ENCODE results near the gene SRCIN1.

The SRCIN1 gene

DNA sequence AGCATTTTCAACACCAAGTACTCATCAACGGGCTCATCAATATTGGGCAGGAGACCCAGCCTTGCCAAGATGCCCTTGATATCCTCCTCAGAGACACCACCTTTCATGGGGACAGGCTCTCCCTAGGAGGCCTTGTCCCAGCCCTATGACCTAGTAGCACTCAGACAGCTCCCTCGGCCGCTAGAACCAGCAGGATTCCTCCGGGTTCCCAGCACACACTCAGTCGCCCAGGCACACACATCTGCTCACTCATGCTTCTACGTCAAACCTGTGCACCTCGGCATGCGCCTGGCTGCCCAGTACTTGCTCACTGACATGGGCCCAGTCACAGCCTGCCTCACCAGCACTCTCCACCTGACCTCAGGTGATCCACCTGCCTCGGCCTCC lies 17.0 kb downstream of the SRCIN1 start:
- Histone ChIP-seq H3K4me1 (ENCODE audit: insufficient read depth, low read length) (peaks cover 32% of the 10 kb centered on the region), H3K4me3 (ENCODE audit: low read length) (no peak overlapping the region), H2AFZ (ENCODE audit: low read depth, low read length) (no peak overlapping the region), H3K27me3 (ENCODE audit: insufficient read depth, low read length) (no peaks in the 10 kb centered on the region), H3K36me3 (ENCODE audit: insufficient read depth, low read length) (no peaks in the 10 kb centered on the region), H3K9me3 (ENCODE audit: low read length) (no peaks in the 10 kb centered on the region)

DNA sequence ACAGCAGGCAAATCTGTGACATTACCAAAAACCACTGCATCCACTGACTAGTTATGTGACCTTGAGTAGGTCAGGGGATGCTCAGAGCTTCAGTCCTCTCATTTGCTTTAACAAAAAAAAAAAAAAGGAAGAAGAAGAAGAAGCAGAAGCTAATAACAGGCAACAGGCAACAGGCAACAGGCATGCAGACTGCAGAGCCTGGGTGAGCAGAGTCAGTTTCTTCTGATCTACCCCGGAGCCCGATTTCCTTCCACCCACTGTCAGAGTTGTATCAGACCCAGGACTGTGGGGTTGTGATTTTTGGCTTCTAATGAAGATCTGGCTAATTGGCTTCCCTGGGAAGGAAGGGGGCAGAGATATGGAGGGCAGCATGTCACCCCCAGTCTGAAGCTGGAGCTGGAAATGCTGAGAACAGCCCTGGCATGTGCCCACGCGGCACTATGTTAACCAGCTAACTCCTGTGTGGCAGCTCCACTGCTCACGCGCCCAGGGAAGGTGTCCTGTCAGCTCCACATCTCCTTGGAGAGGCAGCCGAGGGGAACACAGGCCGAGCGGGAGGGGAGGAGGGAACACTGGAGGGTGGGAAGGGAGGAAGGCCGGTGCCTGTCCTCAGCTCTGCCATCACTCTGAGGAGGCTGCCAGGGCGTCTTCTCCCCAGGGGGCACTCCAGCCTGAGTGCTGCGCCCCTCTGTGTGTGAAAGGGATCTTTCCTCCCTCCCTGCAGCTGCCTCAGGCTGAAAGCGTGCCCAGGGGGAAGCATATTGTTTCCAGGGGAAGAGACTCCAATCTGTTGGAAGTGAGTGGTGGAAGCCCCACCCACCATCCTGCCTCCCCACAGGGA lies 17.6 kb downstream of the SRCIN1 start:
- Histone ChIP-seq H3K4me1 (ENCODE audit: insufficient read depth, low read length) (peaks cover 32% of the 10 kb centered on the region), H3K36me3 (ENCODE audit: insufficient read depth, low read length) (no peaks in the 10 kb centered on the region), H3K27me3 (ENCODE audit: insufficient read depth, low read length) (no peaks in the 10 kb centered on the region), H3K9me3 (ENCODE audit: low read length) (no peaks in the 10 kb centered on the region), H2AFZ (ENCODE audit: low read depth, low read length) (no peak overlapping the region), H3K4me3 (ENCODE audit: low read length) (no peak overlapping the region)

DNA sequence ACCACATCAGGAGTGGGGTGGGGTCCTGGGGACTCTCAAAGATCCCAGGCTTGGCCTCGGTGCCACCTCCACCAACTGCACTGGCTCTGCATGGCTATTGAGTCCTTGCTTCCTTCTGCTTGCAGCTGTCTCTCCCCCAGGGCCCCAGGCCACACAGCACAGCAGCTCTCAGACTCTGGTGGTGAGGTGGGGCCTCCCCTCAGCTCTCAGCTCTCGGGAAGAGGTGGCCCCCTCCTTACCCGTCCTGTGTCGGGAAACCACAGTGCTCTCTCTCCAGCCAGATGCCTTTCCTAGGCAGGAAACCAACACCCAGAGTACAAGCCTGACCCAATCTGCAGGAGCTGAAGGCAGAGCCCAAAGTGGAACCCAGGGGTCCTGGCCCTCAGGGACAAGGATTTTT lies 18.5 kb downstream of the SRCIN1 start:
- peaks cover 32% of the 10 kb centered on the region for H3K4me1 ChIP-seq (ENCODE audit: insufficient read depth, low read length)
- no peaks in the 10 kb centered on the region for H3K9me3 ChIP-seq (ENCODE audit: low read length)
- no peak overlapping the region for H2AFZ ChIP-seq (ENCODE audit: low read depth, low read length)
- H3K27me3 ChIP-seq (ENCODE audit: insufficient read depth, low read length): no peaks in the 10 kb centered on the region
- H3K4me3 ChIP-seq (ENCODE audit: low read length): no peak overlapping the region
- H3K36me3 ChIP-seq (ENCODE audit: insufficient read depth, low read length): no peaks in the 10 kb centered on the region

DNA sequence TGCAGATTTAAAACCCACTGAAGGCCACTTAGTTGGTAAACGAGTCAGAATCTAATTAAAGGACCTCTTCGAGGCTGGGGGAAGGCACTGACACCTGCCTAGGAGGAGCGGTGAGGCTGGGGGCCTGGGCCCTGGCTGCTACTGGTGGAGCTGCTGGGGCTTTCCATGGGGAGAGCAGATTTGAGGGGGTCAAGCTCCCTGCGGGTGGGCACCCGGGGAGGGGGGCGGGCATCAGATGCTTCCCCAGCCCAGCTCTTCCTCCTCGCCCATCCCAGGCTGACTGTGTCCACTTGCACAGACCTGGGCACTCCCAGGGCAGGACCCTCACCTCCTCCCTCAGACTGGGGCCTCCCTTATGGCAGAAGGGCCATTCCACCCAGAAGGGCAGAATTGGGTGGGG lies 19.0 kb downstream of the SRCIN1 start:
- Histone ChIP-seq H3K4me1 (ENCODE audit: insufficient read depth, low read length) (peaks cover 32% of the 10 kb centered on the region), H3K4me3 (ENCODE audit: low read length) (no peak overlapping the region), H3K36me3 (ENCODE audit: insufficient read depth, low read length) (no peaks in the 10 kb centered on the region), H3K27me3 (ENCODE audit: insufficient read depth, low read length) (no peaks in the 10 kb centered on the region), H3K9me3 (ENCODE audit: low read length) (no peaks in the 10 kb centered on the region), H2AFZ (ENCODE audit: low read depth, low read length) (no peak overlapping the region)

DNA sequence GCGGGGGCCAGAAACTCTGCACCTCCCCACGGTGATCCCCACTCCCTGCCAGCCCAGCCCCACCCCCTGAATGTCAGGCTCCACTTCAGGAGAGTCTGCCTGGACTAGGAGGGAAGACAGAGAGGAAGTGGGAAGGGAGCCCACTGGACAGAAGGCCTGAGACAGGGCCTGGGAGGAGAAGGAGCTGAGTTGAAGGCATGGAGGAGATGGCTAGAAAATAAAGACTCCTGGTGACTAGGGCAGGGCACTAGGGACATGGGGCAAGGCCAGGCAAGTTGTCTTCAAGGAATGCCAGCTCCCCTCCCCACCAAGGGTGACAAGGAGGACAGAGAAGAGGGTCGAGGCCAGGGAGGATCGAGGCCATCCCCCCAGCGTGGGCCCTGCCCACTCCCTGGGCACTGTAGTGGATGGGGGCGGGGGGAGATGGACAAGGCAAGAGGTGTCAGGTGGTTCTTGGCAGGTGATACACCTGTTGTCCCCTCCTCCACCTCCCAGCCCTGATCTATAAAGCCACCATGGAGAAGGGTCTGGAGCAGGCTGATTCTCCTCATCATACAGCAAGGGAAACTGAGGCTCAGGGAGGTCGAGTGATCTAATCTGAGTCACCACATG lies 19.7 kb downstream of the SRCIN1 start:
- H3K27me3 ChIP-seq (ENCODE audit: insufficient read depth, low read length): no peaks in the 10 kb centered on the region
- H3K4me3 ChIP-seq (ENCODE audit: low read length): no peak overlapping the region
- no peak overlapping the region for H2AFZ ChIP-seq (ENCODE audit: low read depth, low read length)
- H3K9me3 ChIP-seq (ENCODE audit: low read length): no peaks in the 10 kb centered on the region
- peaks cover 32% of the 10 kb centered on the region for H3K4me1 ChIP-seq (ENCODE audit: insufficient read depth, low read length)
- no peaks in the 10 kb centered on the region for H3K36me3 ChIP-seq (ENCODE audit: insufficient read depth, low read length)

DNA sequence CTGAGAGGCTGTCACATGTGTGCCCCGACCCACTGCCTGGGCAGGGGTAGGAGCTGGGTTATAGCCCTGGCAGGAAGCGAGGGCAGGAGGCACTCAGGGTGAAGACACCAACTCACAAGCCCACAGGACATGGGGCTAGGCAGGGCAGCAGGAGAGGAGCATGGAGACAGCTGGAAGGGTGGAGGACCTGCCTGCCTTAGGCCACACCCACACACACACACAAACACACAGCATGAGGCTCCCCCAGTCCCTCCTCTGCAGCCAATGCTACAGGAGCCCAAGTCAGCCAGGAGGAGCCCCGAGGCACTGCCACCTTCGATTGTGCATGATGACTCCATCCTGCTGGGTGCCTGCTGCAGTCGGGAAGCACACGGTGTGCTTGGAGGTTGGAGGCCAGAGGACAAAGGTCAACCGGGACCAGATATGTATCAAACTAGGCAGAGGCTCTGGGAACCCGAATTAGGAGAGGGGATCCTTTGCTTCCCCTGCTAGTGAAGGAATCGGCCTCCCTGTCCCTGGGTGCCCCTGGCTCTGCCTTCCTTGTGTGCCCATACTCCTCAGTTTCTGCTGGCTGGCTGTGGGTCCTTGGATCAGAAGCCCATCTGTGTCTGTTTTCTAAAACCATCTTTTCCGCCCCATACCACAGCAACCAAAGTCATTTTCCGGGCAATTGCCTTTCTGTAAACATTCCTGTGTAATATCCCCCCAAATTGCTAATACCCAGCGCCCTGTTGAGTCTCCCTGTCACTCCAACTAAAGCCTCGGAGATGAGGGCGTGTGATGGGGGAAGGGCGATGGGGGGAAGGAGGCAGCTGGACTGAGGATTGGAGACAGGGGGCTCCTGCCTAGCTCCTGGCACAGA lies 20.5 kb downstream of the SRCIN1 start:
- no peaks in the 10 kb centered on the region for H3K36me3 ChIP-seq (ENCODE audit: insufficient read depth, low read length)
- no peaks in the 10 kb centered on the region for H3K27me3 ChIP-seq (ENCODE audit: insufficient read depth, low read length)
- H3K4me1 ChIP-seq (ENCODE audit: insufficient read depth, low read length): peaks cover 32% of the 10 kb centered on the region
- no peak overlapping the region for H3K4me3 ChIP-seq (ENCODE audit: low read length)
- no peaks in the 10 kb centered on the region for H3K9me3 ChIP-seq (ENCODE audit: low read length)
- no peak overlapping the region for H2AFZ ChIP-seq (ENCODE audit: low read depth, low read length)

DNA sequence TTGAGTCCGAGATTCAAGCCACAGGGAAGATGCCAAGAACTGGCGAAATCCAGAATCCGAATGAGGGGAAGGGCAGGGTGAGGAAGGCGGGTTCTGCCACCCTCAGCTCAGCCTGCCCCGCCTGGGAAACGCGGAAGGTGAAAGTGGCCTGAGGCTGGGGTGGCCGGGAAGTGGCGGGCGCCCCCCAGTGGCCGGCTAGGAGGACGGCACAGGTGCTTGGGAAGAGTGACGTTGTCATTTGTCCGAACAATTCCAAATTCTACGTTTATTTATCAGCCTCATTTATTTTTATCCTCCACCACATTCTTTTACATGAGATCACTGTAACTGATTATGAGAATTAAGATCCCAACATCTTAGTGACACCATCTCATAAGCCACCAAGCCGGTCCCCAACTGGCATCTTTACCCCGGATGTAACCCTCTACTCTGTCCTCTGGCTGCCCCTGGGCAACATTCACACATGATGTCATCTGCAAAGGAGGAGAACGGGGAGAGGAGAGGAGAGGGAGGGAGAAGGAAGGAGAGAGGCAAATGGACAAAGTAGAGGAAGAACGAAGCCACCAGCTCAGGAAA lies 21.3 kb downstream of the SRCIN1 start:
- H3K4me3 ChIP-seq (ENCODE audit: low read length): no peak overlapping the region
- no peaks in the 10 kb centered on the region for H3K9me3 ChIP-seq (ENCODE audit: low read length)
- H3K27me3 ChIP-seq (ENCODE audit: insufficient read depth, low read length): no peaks in the 10 kb centered on the region
- H3K4me1 ChIP-seq (ENCODE audit: insufficient read depth, low read length): peaks cover 40% of the 10 kb centered on the region
- no peak overlapping the region for H2AFZ ChIP-seq (ENCODE audit: low read depth, low read length)
- H3K36me3 ChIP-seq (ENCODE audit: insufficient read depth, low read length): no peaks in the 10 kb centered on the region

DNA sequence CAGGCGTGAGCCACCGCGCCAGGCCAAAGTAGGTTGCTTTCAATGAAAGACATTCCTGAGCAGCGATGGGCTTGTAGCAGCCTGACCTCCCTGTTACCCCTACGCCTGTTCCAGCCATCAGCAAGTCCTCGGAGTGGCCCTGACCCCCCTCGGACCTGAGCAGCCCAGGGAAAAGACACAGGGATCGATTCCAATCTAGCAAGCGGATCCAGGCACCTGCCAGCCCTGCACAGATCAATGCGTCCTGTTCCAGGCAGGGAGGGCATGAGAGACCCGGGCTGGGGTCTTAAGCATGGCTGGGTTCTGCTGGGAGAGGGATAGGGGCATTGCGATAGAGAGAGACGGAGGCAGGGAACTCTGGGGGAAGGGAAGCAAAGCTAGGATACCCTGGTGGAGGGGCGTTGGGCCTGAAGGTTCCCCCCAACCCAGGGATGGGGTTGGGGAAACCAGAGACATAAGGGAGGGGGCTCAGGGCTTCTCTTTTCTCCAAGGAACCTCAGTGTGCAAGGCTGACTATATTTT lies 21.9 kb downstream of the SRCIN1 start:
- Histone ChIP-seq H3K4me3 (ENCODE audit: low read length) (no peak overlapping the region), H3K27me3 (ENCODE audit: insufficient read depth, low read length) (no peaks in the 10 kb centered on the region), H3K4me1 (ENCODE audit: insufficient read depth, low read length) (peaks cover 43% of the 10 kb centered on the region)

DNA sequence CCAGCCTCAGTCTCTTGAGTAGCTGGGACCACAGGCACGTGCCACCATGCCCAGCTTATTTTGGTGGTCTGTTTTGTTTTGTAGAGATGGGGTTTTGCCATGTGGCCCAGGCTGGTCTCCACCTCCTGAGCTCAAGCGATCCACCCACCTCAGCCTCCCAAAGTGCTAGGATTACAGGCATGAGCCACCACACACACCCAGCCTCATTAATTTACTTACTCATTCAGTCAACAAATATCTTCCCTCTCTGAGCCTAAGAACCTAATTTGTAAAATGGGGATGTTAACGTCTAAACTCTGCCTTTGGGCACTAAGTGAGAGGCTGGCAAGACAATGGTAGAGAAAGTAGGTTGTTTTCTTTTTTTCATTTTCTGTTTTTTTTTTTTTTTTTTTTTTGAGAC lies 22.6 kb downstream of the SRCIN1 start:
- Histone ChIP-seq H3K4me1 (ENCODE audit: insufficient read depth, low read length) (peaks cover 41% of the 10 kb centered on the region), H3K36me3 (ENCODE audit: insufficient read depth, low read length) (no peaks in the 10 kb centered on the region), H2AFZ (ENCODE audit: low read depth, low read length) (no peak overlapping the region), H3K4me3 (ENCODE audit: low read length) (no peak overlapping the region), H3K27me3 (ENCODE audit: insufficient read depth, low read length) (no peaks in the 10 kb centered on the region), H3K9me3 (ENCODE audit: low read length) (no peaks in the 10 kb centered on the region)

More for the DNA sequence above, 21.9 kb downstream of the SRCIN1 start:
- Histone ChIP-seq H2AFZ (ENCODE audit: low read depth, low read length) (no peak overlapping the region), H3K36me3 (ENCODE audit: insufficient read depth, low read length) (no peaks in the 10 kb centered on the region), H3K9me3 (ENCODE audit: low read length) (no peaks in the 10 kb centered on the region)

DNA sequence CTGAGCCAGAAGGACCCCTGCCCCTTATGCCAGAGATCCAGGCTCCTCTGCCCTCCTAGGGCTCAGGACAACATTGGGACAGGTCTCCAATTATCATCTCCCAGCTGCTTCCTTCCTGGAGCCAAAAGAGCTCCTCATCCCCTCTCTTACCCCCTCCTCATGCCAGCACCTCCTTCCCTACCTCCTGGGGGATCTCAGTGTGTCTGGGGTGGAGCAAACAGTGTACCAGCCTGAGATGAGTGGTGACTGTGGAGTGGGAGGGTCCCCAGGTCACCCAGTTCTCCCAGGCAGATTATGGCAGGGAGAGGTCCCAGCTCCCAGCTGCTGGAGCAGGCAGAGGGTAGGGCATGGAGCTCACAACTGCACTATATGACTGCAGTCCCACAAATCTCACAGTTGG lies 23.7 kb downstream of the SRCIN1 start:
- Histone ChIP-seq H3K4me1 (ENCODE audit: insufficient read depth, low read length) (peaks cover 36% of the 10 kb centered on the region), H3K27me3 (ENCODE audit: insufficient read depth, low read length) (no peaks in the 10 kb centered on the region), H3K4me3 (ENCODE audit: low read length) (no peak overlapping the region), H2AFZ (ENCODE audit: low read depth, low read length) (no peak overlapping the region), H3K36me3 (ENCODE audit: insufficient read depth, low read length) (no peaks in the 10 kb centered on the region), H3K9me3 (ENCODE audit: low read length) (no peaks in the 10 kb centered on the region)

DNA sequence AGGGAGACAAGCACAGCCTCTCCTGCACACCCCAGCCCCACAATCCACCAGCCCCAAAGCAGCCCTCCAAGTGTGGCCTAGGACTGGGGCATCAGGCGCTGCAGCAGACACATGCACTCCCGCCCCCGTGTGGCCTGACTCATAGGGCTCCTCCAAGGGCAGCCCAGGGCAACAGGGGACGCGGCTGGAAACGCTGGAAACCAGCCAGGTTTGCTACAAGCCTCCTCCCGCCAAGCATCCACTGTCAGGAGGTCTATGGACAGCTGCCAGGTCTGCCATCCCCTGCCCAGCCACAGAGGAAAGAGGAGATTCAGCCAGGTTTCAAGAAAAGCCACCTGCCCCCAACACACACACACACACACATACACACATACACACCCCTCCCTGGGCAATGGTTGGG lies 25.8 kb downstream of the SRCIN1 start:
- no peaks in the 10 kb centered on the region for H3K36me3 ChIP-seq (ENCODE audit: insufficient read depth, low read length)
- H3K27me3 ChIP-seq (ENCODE audit: insufficient read depth, low read length): no peaks in the 10 kb centered on the region
- H2AFZ ChIP-seq (ENCODE audit: low read depth, low read length): no peak overlapping the region
- H3K9me3 ChIP-seq (ENCODE audit: low read length): no peaks in the 10 kb centered on the region
- no peak overlapping the region for H3K4me3 ChIP-seq (ENCODE audit: low read length)
- peaks cover 25% of the 10 kb centered on the region for H3K4me1 ChIP-seq (ENCODE audit: insufficient read depth, low read length)

DNA sequence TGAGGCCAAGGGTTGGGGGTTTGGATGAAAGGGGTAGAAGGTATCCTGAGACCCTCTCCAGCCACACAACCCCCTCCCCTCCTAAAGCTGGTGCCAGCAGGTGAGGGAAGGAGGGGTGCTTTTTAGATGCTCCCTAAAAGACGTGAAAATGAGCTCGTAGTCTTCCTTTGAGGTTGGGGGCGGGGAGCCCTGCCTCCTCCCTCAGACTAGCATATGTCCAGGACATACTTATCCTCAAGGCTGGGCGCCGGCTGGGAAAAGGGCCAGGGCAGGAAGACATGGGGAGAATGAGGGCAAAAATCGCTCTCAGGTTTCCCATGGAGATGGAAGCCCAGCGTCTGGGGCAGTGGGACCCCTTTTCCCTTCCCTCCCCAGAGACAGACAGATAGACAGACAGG lies 26.7 kb downstream of the SRCIN1 start:
- Histone ChIP-seq H3K4me3 (ENCODE audit: low read length) (peak overlapping the region; percentile 27), H3K4me1 (ENCODE audit: insufficient read depth, low read length) (peaks cover 24% of the 10 kb centered on the region), H2AFZ (ENCODE audit: low read depth, low read length) (no peak overlapping the region), H3K27me3 (ENCODE audit: insufficient read depth, low read length) (no peaks in the 10 kb centered on the region), H3K9me3 (ENCODE audit: low read length) (no peaks in the 10 kb centered on the region), H3K36me3 (ENCODE audit: insufficient read depth, low read length) (no peaks in the 10 kb centered on the region)
